ENCODE measurements around the gene NAALADL2.

NAALADL2 gene

GRCh38 chr3:175212896-175213295 is 353.8 kb downstream of the NAALADL2 start:
- DNase-seq: no peak
- in situ Hi-C loops (cut with HindIII; ENCODE audit: low pct_ligation_motif_present, low pct_unique_long_range_greater_than_20kb, low sequenced_read_pairs): no loop called here

GRCh38 chr3:175214216-175214615 is 355.1 kb downstream of the NAALADL2 start:
- no peak for DNase-seq
- in situ Hi-C loops (cut with HindIII; ENCODE audit: low pct_ligation_motif_present, low pct_unique_long_range_greater_than_20kb, low sequenced_read_pairs): no loop called here

DNA sequence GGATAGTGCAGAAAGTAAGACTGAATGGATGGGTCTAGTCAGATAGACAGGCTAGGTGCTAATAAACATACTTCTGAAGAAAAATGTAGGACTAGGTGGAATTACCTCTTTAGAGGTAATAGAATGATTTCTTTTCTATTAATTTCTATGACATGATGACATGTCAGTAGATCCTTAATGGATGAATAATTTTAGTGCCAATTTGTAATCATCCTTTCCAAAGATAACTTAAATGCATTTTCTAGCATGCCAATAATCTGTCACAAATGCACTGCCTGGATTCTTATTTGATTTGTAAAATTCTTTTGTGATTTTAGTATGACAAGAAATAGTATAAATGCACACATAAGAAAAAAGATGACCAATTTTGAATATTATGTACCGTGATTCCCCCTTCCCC is 356.7 kb downstream of the NAALADL2 start:
- in situ Hi-C loops (cut with HindIII; ENCODE audit: low pct_ligation_motif_present, low pct_unique_long_range_greater_than_20kb, low sequenced_read_pairs): no loop called here

DNA sequence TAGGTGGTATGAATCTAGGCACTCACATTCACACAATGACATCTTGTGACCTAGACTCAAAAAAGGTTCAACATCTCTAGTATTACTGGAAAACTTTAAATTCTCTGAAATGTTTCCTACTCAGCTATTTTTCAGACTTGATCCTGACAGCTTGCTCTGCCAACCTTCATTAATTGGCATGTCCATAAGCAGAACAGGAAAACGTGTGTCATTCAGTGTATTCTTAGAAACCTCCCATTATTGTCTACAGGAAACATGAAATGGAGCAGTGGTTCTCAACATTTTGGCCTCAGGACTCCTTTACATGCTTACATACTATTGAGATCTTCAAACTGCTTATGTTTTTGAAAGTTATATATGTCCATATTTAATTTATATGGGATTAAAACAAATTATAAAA is 363.2 kb downstream of the NAALADL2 start:
- in situ Hi-C loops (cut with HindIII; ENCODE audit: low pct_ligation_motif_present, low pct_unique_long_range_greater_than_20kb, low sequenced_read_pairs): no loop called here

More for the DNA sequence above, 356.7 kb downstream of the NAALADL2 start:
- no peak for DNase-seq

GRCh38 chr3:175224051-175224450 is 364.9 kb downstream of the NAALADL2 start:
- DNase-seq: no peak
- in situ Hi-C loops (cut with HindIII; ENCODE audit: low pct_ligation_motif_present, low pct_unique_long_range_greater_than_20kb, low sequenced_read_pairs): no loop called here

More for the DNA sequence above, 363.2 kb downstream of the NAALADL2 start:
- no peak for DNase-seq

DNA sequence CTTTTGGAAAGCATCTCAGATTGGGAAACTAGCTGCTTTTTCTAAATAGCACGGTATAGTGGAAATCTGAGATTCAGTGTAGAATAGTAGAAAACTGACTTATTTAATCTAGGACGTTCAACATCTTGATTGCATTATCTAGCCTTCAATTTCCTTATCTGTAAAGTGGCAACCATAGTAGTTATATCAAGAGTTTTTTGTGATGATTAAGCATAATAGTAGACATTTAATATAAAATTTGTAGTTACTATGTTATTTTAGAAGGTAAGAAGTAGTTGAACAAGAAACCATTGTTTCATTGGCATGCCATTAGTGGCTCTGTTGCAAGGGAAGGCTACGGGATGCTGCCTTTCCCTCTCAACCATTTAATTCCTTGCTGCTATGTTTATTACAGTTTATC is 367.3 kb downstream of the NAALADL2 start:
- no peak for DNase-seq
- in situ Hi-C loops (cut with HindIII; ENCODE audit: low pct_ligation_motif_present, low pct_unique_long_range_greater_than_20kb, low sequenced_read_pairs): no loop called here

DNA sequence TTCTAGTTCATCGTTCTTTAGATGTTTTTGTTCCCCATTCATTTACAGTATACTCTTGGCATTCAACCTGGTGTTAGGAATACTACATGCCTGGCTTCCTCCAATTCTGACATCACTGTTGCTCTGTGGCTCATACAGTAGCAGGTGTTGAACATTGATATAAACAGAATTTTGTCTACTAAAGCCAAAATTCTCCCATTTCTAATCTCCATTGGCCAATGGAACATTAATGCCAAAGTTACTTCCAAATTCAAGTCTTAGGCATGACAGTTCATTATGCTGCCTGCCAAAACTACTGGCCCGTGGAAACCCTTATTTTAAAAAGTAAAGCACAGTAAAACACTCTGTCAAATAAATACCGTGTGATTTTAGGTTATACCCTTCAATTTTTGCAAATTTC is 368.0 kb downstream of the NAALADL2 start:
- in situ Hi-C loops (cut with HindIII; ENCODE audit: low pct_ligation_motif_present, low pct_unique_long_range_greater_than_20kb, low sequenced_read_pairs): no loop called here
- DNase-seq: no peak

DNA sequence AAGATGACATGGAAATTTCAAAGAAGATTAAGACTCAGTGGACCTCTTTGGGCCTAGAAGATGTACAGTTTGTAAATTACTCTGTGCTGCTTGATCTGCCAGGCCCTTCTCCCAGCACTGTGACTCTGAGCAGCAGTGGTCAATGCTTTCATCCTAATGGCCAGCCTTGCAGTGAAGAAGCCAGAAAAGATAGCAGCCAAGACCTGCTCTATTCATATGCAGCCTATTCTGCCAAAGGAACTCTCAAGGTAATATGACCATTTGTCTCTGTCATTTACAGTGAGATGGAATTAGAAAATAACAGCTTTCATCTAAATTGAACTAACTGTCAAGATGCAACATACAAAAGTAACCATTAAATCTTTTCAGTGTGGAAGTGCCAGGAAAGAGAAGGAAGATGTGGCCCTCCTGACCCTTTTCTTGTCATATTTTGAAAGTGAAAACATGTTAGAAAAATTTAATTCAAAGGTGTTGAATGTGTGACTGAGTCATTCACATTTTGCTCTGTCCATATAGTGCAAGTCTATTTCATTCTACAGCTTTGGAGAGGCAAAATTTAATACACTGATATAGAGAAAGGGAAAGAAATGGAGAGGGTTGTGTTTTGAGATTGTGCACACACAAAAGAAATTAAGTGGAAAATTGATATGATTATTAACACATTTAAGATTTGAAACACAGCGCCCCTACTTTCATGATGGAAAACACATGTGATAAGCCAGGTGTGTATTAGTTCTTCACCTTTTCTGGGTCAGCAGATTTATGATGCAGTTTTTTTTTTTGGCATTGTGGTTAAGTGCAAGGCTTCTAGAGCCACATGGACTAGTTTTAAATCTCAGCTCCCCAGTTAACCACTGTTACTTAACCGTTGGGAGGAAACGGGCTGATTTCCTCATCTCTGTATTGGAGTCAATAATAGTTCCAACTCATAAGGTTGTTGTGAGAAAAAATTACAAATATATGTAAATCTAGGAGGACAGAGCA is 375.1 kb downstream of the NAALADL2 start:
- no peak for DNase-seq
- in situ Hi-C loops (cut with HindIII; ENCODE audit: low pct_ligation_motif_present, low pct_unique_long_range_greater_than_20kb, low sequenced_read_pairs): no loop called here

DNA sequence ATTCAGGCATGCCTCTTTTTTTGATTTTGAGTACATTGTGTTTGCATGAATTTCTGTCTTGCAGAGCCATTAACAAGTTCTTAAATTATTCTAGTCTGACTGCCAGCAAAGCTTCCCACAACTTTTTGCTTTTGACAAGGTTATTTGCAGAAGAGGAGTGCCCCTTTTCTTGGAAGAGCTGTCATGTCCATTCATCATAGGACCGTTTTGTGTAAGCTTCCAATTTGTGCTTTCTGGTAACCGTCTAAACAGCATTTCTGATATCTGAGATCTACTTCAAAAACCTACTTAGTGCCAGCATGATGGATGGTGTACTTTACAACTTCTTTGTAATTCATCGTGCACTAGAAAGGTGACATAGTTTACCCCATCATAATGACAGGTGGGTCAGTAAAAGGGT is 379.7 kb downstream of the NAALADL2 start:
- DNase-seq: no peak
- in situ Hi-C loops (cut with HindIII; ENCODE audit: low pct_ligation_motif_present, low pct_unique_long_range_greater_than_20kb, low sequenced_read_pairs): no loop called here

DNA sequence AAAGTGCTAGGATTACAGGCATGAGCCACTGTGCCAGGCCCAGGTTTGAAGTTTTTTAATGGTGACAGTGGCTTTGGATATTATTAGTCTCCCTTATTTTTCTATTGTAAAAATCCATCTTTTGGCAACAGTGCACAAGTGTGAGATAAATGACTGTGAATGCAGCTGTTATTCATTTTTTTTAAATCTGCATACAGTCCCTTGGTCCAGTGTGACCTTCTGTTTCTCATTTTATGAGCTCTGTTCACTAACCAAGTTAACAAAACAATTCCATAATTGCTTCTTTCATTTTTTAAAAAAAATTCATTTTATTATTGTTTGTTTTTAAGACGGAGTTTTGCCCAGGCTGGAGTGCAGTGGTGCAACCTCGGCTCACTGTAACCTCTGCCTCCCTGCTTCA is 381.8 kb downstream of the NAALADL2 start:
- in situ Hi-C loops (cut with HindIII; ENCODE audit: low pct_ligation_motif_present, low pct_unique_long_range_greater_than_20kb, low sequenced_read_pairs): no loop called here
- DNase-seq: no peak

DNA sequence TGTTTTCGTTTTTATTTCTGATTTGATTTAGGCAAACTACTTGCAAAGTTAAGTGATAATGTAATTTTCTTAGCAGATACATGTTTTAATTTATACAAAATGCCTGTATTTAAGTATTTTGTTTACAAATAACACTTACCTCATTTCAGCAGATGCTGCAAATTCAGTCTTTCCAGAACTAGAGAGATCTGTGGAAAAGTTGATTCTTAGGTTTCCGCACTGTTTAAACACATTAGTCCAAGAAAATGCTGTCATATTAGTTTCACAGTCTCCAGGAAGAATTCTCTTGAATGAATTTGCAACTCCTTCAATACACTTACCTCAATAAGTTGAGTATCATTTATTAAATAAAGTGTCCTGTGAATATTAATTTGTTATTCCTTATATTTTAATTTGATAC is 383.1 kb downstream of the NAALADL2 start:
- in situ Hi-C loops (cut with HindIII; ENCODE audit: low pct_ligation_motif_present, low pct_unique_long_range_greater_than_20kb, low sequenced_read_pairs): no loop called here
- no peak for DNase-seq

GRCh38 chr3:175246234-175246633 is 387.1 kb downstream of the NAALADL2 start:
- no peak for DNase-seq
- in situ Hi-C loops (cut with HindIII; ENCODE audit: low pct_ligation_motif_present, low pct_unique_long_range_greater_than_20kb, low sequenced_read_pairs): no loop called here

- DNase-seq: no peak
- in situ Hi-C loops (cut with HindIII; ENCODE audit: low pct_ligation_motif_present, low pct_unique_long_range_greater_than_20kb, low sequenced_read_pairs): no loop called here
Measured at GRCh38 chr3:175246766-175247165, 387.6 kb downstream of the NAALADL2 start.

DNA sequence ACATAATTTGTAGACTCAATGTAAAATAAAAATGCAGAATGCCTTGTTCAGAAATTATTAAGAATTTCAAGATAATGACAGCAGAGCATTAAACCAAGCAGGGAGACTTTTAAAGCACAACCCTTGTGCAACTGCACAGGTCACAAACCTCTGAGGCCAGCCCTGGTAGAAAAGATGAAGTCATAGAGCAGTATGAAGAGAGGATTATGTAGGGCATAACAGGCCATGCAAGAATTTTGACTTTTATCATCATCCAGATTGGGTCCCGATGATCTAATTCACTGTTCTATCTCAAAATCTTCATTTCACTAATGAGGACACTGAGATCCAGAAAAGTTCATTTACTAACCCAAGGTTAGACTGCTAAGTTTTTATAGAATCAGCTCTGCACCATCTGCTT is 388.5 kb downstream of the NAALADL2 start:
- in situ Hi-C loops (cut with HindIII; ENCODE audit: low pct_ligation_motif_present, low pct_unique_long_range_greater_than_20kb, low sequenced_read_pairs): no loop called here
- no peak for DNase-seq

DNA sequence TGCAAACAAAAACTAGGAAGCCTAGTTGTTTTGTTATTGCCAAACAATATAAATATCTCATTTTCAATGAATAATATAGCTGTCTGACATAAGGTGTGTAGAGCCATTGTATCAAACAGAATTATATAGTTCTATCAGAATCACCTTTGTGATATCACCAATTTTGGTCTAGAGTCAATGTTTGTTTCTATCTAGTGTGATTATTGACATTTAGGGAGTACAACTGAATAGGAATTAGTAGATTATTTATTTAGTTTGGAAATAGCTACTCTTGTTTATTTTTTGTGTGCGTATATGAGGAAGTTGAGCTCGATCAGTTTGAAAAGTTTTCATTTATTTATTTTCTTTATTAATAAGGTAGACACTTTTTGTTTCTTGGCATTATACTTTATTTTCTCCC is 389.7 kb downstream of the NAALADL2 start:
- in situ Hi-C loops (cut with HindIII; ENCODE audit: low pct_ligation_motif_present, low pct_unique_long_range_greater_than_20kb, low sequenced_read_pairs): no loop called here
- no peak for DNase-seq

DNA sequence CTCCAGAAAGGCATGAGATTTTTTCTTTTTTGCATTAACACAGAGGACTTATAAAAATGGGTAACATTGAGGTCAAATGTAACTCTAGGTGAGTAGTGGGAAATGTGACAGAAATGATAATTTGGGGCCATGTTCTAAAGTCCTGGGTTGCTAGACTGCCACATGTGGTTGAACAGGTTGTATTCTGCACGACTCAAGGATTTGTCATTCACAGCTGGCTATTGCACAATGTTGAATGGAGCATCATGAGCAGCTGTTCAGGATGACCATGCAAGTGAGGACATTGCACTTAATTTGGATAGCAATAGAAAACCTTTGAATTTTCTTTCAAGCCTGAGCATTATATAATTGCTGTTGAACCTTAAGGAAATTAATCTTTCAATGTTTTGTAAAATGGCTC is 396.6 kb downstream of the NAALADL2 start:
- in situ Hi-C loops (cut with HindIII; ENCODE audit: low pct_ligation_motif_present, low pct_unique_long_range_greater_than_20kb, low sequenced_read_pairs): no loop called here
- no peak for DNase-seq

GRCh38 chr3:175257123-175257522 is 398.0 kb downstream of the NAALADL2 start:
- DNase-seq: no peak
- in situ Hi-C loops (cut with HindIII; ENCODE audit: low pct_ligation_motif_present, low pct_unique_long_range_greater_than_20kb, low sequenced_read_pairs): no loop called here

- DNase-seq: no peak
- in situ Hi-C loops (cut with HindIII; ENCODE audit: low pct_ligation_motif_present, low pct_unique_long_range_greater_than_20kb, low sequenced_read_pairs): no loop called here
Measured at GRCh38 chr3:175258763-175259162, 399.6 kb downstream of the NAALADL2 start.

DNA sequence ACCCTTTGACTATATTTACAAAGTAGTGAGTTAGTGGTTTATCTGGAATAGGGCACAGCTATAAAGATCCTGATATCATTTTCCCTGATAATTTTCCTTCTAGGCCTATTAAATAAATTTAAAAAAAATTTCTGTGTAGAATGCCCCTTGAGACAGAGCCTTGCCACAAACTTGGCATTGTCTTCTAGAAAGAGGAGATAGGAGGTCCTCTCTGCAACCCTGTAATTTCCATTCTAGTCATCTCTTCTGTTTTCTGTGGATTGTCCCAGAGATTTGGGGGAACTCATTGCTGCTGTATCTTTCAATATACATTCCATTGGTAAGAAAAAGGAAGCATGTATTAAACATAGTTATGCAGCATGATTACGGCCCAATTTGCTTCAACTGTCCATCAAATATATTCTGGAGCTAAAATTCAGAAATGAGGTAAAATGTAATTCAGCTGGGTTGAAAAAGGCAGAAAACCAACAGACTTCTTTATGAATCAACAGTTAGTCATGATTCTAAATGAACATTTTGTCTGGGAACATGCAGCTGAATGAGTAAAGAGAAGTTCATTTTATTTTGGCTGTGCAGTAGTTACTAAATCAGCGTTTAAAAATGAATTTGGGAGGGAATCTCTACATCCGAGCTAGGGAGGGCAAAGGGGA is 401.1 kb downstream of the NAALADL2 start:
- no peak for DNase-seq

DNA sequence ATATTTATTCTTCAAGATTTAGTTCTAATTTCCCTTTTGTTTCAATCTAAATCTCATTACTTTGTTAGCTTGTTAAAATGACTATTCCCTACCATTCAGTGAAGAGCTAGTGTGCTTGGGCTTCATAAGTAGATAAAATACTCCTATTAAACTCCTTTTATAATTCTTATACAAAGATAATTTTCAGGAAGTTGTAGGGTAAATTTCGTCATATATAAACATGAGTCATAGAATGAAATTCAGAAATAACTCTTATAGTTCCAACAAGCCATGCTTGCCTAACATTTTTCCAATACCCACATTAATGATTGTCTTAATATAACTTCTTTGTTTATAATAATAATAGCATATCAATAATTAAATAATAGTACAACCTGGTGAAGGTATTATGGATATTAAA is 407.3 kb downstream of the NAALADL2 start:
- no peak for DNase-seq
- in situ Hi-C loops (cut with HindIII; ENCODE audit: low pct_ligation_motif_present, low pct_unique_long_range_greater_than_20kb, low sequenced_read_pairs): no loop called here

More for the DNA sequence above, 401.1 kb downstream of the NAALADL2 start:
- in situ Hi-C loops (cut with HindIII; ENCODE audit: low pct_ligation_motif_present, low pct_unique_long_range_greater_than_20kb, low sequenced_read_pairs): no loop called here

All from ACHN (cell line).